Adipocyte (in vitro differentiated cells): ENCODE measurements around the gene AOX1.

Experiments used
- DNase-seq: peaks from one replicate; pipeline ENCODE4 v3.0.0-alpha.2; 2015; ENCODE audit warnings: low read depth
- H3K27me3 ChIP-seq: replicated peaks from 2 replicates; pipeline ENCODE4 v1.7.0; 2013; ENCODE audit warnings: mild to moderate bottlenecking, low read length, moderate library complexity; ENCODE audit not compliant: control insufficient read depth, insufficient read depth
- H3K36me3 ChIP-seq: 2 replicates; pipeline ENCODE4 v1.7.0; 2013; ENCODE audit warnings: low read length, mild to moderate bottlenecking, moderate library complexity; ENCODE audit not compliant: control insufficient read depth, insufficient read depth, severe bottlenecking
- H3K4me1 ChIP-seq: 2 replicates; pipeline ENCODE4 v1.7.0; 2013; ENCODE audit warnings: mild to moderate bottlenecking, low read length, moderate library complexity; ENCODE audit not compliant: control insufficient read depth, insufficient read depth
- H3K4me3 ChIP-seq: 2 replicates; pipeline ENCODE4 v1.7.0; 2013; ENCODE audit warnings: mild to moderate bottlenecking, low read length, moderate library complexity
- H3K9ac ChIP-seq: 2 replicates; pipeline ENCODE4 v1.7.0; 2013; ENCODE audit warnings: mild to moderate bottlenecking, low read length, moderate library complexity
- H3K9me3 ChIP-seq: 2 replicates; pipeline ENCODE4 v1.7.0; 2013; ENCODE audit warnings: mild to moderate bottlenecking, low read length, moderate library complexity; ENCODE audit not compliant: control insufficient read depth

AOX1 gene

DNA sequence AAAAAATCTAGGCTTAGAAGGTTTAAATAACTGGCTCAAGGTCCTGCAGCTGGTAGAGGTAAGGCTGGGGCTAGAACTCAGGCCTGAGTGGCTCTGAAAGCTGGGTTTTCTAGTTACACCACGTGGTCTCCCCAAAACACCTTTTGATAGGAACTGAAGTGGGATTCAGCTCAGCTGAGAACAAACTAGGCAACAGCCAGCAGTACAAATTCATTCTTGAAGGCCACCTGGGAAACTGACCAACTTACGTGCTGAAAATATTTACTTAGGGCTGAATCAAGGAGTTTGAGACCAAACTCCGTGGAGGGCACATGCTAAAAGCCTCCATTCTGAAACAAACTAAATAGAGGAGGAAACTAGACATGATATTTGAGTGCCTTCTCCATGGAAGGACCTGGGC lies 67.2 kb downstream of the AOX1 start:
- H3K9ac ChIP-seq: no peak overlapping the region
- H3K27me3 ChIP-seq: no peaks in the 10 kb centered on the region
- DNase-seq: no peak
- no peak overlapping the region for H3K4me3 ChIP-seq
- peaks cover 80% of the 10 kb centered on the region for H3K36me3 ChIP-seq
- H3K9me3 ChIP-seq: no peaks in the 10 kb centered on the region
- H3K4me1 ChIP-seq: peaks cover 52% of the 10 kb centered on the region

DNA sequence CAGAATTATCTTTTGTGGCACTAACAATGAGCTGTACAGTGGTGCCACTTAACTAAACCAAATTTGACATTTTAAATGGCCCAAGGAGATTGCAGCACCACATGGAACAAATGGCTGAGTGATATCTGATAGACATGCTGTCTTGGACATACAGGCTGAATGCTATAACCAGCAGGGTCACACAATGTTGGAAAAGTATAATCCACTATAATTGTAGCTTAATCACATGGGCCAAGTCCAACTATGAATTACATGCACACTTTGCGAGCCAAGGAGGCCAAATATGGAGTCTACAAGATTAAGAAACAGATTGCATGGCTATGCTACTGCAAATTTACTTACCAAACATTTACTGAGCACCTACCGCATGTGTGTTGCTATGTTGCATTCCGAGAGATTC lies 69.0 kb downstream of the AOX1 start:
- H3K36me3 ChIP-seq: peaks cover 83% of the 10 kb centered on the region
- no peak for DNase-seq
- H3K9ac ChIP-seq: no peak overlapping the region
- no peaks in the 10 kb centered on the region for H3K27me3 ChIP-seq
- H3K4me1 ChIP-seq: peaks cover 43% of the 10 kb centered on the region
- H3K4me3 ChIP-seq: no peak overlapping the region
- H3K9me3 ChIP-seq: no peaks in the 10 kb centered on the region

DNA sequence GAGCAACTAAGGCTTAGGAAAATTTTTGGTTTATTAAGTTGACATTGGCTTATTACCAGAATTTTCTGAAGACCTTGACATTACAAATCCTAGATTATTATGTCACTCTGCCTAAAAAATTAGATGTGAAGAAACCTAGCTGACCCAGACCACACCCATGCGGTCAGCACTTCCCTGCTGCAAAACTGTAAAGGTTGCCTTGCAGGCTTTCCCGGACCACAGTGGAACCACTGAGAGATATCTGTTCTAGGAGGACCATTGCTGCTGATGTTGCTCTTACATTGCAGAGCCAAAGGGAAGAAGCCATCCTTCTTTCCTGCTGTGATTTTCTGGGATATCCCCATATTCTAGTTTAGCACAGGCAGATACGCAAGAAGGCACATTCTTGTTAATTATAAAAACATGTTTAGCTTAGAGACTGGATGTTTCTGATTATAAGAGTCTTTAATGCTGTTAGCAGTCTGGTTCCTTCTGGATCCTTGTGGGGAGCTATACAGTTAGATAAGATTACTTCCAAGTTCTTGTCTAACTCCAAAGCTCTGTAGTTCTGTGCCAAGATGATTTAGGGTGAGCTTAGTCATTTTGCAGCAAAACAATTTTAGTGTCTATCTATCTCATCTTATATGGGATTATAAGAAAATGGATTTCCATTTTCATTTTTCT lies 70.2 kb downstream of the AOX1 start:
- Histone ChIP-seq H3K9ac (no peak overlapping the region), H3K36me3 (peaks cover 85% of the 10 kb centered on the region), H3K9me3 (no peaks in the 10 kb centered on the region), H3K4me1 (peaks cover 39% of the 10 kb centered on the region), H3K4me3 (no peak overlapping the region), H3K27me3 (no peaks in the 10 kb centered on the region)
- DNase-seq: peak; percentile 60

DNA sequence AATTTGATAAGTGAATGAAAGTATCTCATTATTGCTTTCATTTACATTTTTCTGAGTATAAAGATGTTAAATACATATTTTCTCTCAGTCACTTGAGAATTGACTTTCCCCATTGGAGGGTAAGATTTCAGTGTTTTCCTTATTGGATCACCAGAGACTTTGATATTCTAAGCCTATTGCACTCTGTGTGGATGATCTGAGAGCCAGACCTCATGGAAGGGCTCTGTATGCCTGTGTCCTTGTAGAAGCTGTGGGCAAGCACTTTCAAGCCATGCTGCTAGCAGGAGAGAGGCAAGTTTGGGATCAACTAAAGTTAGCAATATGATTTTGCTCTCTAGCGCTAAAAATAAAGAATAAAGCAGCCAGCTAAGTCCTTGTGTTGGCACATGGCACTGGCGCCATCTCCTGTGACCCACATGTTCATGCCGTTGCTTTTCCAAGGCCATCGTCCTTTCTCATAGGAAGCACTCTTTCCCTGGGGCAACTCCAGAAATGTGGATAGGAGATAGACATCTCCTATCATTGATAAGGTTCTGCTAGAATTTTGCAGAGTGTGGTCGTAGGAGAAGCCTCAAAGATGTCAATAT lies 72.6 kb downstream of the AOX1 start:
- no peaks in the 10 kb centered on the region for H3K27me3 ChIP-seq
- H3K9ac ChIP-seq: no peak overlapping the region
- no peak for DNase-seq
- no peaks in the 10 kb centered on the region for H3K9me3 ChIP-seq
- H3K36me3 ChIP-seq: peaks cover 85% of the 10 kb centered on the region
- peaks cover 52% of the 10 kb centered on the region for H3K4me1 ChIP-seq
- no peak overlapping the region for H3K4me3 ChIP-seq

DNA sequence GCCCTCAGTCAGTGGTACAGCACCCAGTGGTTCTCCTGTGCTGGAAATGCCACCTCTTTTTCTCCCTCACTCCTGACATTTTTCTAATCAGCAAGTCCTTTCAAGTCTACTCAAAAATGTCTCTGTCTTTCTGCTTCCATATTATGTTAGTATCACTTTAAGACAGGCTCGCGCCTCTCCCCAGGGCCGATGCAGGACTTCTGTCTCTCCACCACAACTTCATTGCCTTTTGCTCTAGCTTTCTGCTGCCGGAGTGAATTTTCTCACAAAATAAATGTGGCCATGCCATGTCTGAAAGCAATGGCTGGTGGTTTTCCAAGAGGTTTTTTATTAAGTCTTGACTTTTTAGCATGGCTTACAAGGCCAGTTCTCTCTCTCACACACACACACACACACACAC lies 73.6 kb downstream of the AOX1 start:
- H3K9me3 ChIP-seq: no peaks in the 10 kb centered on the region
- H3K27me3 ChIP-seq: no peaks in the 10 kb centered on the region
- DNase-seq: no peak
- H3K9ac ChIP-seq: peak overlapping the region; percentile 30
- peaks cover 56% of the 10 kb centered on the region for H3K4me1 ChIP-seq
- H3K4me3 ChIP-seq: no peak overlapping the region
- H3K36me3 ChIP-seq: peaks cover 85% of the 10 kb centered on the region

DNA sequence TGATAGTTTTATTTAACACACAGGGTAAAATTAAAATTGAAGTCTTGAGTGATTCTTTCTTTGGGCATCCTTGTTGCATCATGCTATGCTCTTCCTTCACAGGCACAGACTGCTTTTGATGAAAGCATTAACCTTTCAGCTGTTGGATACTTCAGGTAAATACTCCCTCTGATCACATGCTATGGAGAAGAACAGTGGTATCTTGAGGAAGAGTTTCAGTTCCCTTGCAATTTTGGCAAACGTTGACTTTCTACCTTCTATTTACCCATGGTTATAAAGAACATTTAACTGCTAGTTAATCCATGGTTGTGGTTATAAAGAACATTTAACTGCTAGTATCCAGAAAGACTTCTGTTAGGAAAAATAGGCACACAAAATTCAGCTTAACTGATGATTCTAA lies 75.7 kb downstream of the AOX1 start:
- no peaks in the 10 kb centered on the region for H3K9me3 ChIP-seq
- no peak overlapping the region for H3K4me3 ChIP-seq
- DNase-seq: no peak
- H3K9ac ChIP-seq: no peak overlapping the region
- peaks cover 46% of the 10 kb centered on the region for H3K4me1 ChIP-seq
- H3K27me3 ChIP-seq: no peaks in the 10 kb centered on the region
- H3K36me3 ChIP-seq: peaks cover 92% of the 10 kb centered on the region

DNA sequence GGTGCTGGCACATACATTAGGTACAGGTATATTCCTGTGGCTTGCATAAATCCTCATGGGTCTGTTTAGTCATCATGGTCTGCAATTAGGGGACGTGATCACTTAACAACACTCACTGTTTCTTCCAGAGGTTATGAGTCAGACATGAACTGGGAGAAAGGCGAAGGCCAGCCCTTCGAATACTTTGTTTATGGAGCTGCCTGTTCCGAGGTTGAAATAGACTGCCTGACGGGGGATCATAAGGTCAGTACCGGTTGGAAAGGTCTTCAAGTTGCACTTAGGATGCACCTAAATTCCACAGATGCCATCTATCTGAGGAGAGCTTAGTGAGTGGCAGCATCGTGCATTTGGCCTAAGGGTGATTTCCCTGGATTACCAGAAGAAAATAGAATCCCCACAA lies 76.9 kb downstream of the AOX1 start:
- Histone ChIP-seq H3K36me3 (peaks cover 98% of the 10 kb centered on the region), H3K27me3 (no peaks in the 10 kb centered on the region), H3K4me1 (peaks cover 51% of the 10 kb centered on the region), H3K9ac (peak overlapping the region; percentile 26), H3K9me3 (no peaks in the 10 kb centered on the region), H3K4me3 (no peak overlapping the region)
- peak; percentile 42 for DNase-seq

DNA sequence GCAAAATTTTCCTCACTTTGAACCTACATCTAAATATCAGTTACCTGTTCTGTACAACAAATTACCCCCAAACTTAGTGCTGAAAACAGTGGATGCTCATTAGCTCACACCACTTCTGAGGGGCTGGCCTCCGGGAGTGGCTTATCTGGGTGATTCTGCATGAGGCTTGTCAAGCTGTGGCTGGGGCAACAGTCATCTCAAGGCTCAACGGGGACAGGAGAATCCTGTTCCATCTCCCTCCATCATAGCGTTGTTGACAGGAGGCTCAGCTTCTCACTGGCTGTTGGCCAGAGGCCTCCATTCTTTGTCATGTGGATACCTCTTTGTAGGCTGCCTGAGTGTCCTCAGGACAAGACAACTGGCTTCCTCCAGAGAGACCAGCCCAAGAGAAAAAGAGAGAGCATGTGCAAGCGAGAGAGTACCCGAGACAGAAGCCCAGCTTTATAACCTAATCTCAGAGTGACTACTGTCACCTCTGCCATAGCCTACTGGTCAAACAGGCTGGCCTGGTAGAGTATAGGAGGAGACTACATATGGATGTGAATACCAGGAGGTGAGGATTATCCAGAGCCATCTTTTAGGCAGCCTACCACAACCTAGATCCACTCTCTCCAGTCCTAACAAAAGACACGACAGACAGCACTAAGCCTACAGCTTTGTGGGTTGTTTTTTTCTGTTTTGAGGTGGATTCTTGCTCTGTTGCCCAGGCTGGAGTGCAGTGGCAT lies 79.1 kb downstream of the AOX1 start:
- no peaks in the 10 kb centered on the region for H3K9me3 ChIP-seq
- no peaks in the 10 kb centered on the region for H3K27me3 ChIP-seq
- H3K4me1 ChIP-seq: peaks cover 40% of the 10 kb centered on the region
- no peak overlapping the region for H3K4me3 ChIP-seq
- no peak overlapping the region for H3K9ac ChIP-seq
- peaks cover 97% of the 10 kb centered on the region for H3K36me3 ChIP-seq
- DNase-seq: no peak

DNA sequence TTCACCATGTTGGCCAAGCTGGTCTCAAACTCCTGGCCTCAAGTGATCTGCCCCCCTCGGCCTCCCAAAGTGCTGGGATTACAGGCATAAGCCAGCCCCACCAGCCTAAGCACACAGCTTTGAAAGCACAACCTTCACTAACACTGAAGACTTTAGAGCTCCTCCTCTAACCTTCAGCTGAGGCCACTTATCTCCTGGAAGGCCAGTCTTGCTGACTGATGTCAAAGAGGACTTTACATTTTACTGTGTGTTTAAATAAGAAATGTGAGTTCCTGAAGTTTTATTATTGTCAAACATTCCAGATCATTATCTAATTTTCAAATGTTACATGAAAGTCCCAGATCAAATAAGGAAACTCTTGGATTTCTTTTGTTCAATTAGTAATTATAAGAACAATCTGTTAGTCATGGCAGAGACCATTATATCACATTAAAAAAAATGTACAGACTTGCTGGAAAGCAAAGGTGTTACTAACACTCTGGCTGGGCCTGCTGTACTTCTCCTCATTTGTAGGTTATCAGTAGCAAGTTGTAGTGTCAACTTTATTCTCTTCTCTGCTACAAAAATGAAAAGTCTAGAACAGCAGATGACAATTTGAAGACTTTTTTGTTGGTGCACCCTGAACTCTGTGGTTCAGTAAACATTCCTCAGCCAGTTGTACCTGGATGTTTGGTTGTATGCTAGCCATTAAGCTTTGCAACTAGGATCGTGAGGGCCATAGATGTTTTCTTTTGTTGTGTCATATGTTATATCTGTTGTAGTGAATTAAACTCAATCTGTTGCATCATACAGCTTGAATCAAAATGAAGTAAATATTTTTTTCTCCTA lies 80.0 kb downstream of the AOX1 start:
- peaks cover 34% of the 10 kb centered on the region for H3K4me1 ChIP-seq
- H3K4me3 ChIP-seq: no peak overlapping the region
- no peak overlapping the region for H3K9ac ChIP-seq
- no peaks in the 10 kb centered on the region for H3K27me3 ChIP-seq
- peaks cover 97% of the 10 kb centered on the region for H3K36me3 ChIP-seq
- DNase-seq: no peak
- H3K9me3 ChIP-seq: no peaks in the 10 kb centered on the region

DNA sequence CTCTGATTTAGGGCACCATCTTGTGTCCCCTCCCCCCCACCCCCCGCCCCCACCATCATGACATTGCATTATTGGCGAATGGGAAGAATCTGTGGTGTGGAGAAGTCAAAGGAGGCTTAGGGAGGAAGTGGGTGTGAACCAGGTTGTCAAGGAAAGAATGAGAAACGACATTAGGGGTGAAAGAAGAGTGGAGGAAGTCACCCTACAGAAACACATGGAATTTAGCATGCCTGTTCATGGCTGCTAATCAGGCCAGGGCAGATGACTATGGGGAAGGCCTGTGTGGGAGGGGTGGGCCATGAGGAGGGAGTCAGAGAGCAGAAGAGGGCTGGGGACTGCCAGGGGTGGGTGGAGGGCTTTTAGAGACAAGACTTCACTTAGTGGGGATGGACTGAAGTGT lies 81.6 kb downstream of the AOX1 start:
- Histone ChIP-seq H3K9ac (no peak overlapping the region), H3K27me3 (no peaks in the 10 kb centered on the region), H3K9me3 (no peaks in the 10 kb centered on the region), H3K36me3 (peaks cover 97% of the 10 kb centered on the region), H3K4me3 (no peak overlapping the region), H3K4me1 (peaks cover 24% of the 10 kb centered on the region)
- no peak for DNase-seq

DNA sequence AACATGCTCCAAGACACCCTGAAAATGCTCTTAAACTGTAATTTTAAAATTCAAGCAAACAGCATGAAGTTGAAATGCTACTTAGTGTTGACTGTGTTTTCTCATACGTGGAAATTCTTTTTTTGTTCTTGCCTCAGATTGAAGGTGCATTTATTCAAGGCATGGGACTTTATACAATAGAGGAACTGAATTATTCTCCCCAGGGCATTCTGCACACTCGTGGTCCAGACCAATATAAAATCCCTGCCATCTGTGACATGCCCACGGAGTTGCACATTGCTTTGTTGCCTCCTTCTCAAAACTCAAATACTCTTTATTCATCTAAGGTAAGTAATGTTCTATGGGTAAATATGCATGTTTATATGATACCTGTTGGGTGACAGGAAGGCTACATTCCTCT lies 82.7 kb downstream of the AOX1 start:
- Histone ChIP-seq H3K9me3 (no peaks in the 10 kb centered on the region), H3K36me3 (peaks cover 96% of the 10 kb centered on the region), H3K4me1 (peaks cover 13% of the 10 kb centered on the region), H3K9ac (no peak overlapping the region), H3K4me3 (no peak overlapping the region), H3K27me3 (no peaks in the 10 kb centered on the region)
- no peak for DNase-seq
